Transverse colon (tissue), 4 donors: ENCODE results near the gene NEK5. TPM values are rescaled to one million over a fixed set of nuclear protein-coding genes. Genes with fewer than 3 reads are reported as not detected.

ENCODE experiments used
- DNase-seq: peaks from one replicate; pipeline ENCODE4 v3.0.0-alpha.2; 2019
- H3K27ac ChIP-seq, 4 donors: fragments of 200-600 bp; sonication (generic); 2 replicates each; pipeline ENCODE4 v1.5.1; 2016 to 2018; ENCODE audit warnings: inconsistent platforms in 4 of 4
- H3K27me3 ChIP-seq: fragments of 200-600 bp; sonication (generic); 2 replicates; pipeline ENCODE4 v1.5.1; 2017; ENCODE audit warnings: inconsistent platforms
- H3K36me3 ChIP-seq, 4 donors: fragments of 200-600 bp; sonication (generic); 2 replicates each; pipeline ENCODE4 v1.5.1; 2017 to 2019; ENCODE audit warnings: inconsistent platforms in 4 of 4
- H3K4me1 ChIP-seq, 4 donors: fragments of 200-600 bp; sonication (generic); 2 replicates each; pipeline ENCODE4 v1.5.1; 2017 to 2020; ENCODE audit warnings: inconsistent platforms in 4 of 4
- H3K4me3 ChIP-seq, 4 donors: fragments of 200-600 bp; sonication (generic); 1 replicate in 1 of 4; 2 replicates in 3 of 4; pipeline versions ENCODE4 v1.5.1 to v1.6.1; 2017 to 2019; ENCODE audit warnings: inconsistent platforms in 4 of 4
- H3K9me3 ChIP-seq, 2 donors: fragments of 200-600 bp; sonication (generic); 2 replicates each; pipeline ENCODE4 v1.5.1; 2017 to 2019; ENCODE audit warnings: inconsistent platforms in 2 of 2
- EP300 ChIP-seq: sonication (generic); formaldehyde crosslinking; IDR thresholded peaks from one replicate; pipeline ENCODE4 v1.6.1; 2017; ENCODE audit warnings: antibody characterized with exemption, low read depth
- POLR2A ChIP-seq: fragments of 450-650 bp; IDR thresholded peaks from one replicate; pipeline ENCODE4 v1.6.1; 2016; ENCODE audit warnings: antibody characterized with exemption, mild to moderate bottlenecking, moderate library complexity
- POLR2AphosphoS5 ChIP-seq, 3 donors: sonication (generic); formaldehyde crosslinking; IDR thresholded peaks; one replicate each; pipeline ENCODE4 v1.6.1; 2016; ENCODE audit warnings: antibody characterized with exemption in 3 of 3
- WGBS, 2 donors: methylation state at CpG; one replicate each; pipeline ENCODE4 v1.1.5; 2018; ENCODE audit warnings: low coverage in 1 of 2; 5-methylcytosine and 5-hydroxymethylcytosine counted together
- in situ Hi-C, 4 donors: fragments of 200-750 bp; cut with MboI; loops; one replicate each; pipeline versions ENCODE4 v1.15.0 to v1.15.1; 2017; ENCODE audit warnings: low sequenced_read_pairs in 3 of 4, low pct_ligation_motif_present in 1 of 4, low pct_unique_long_range_greater_than_20kb in 1 of 4
- intact Hi-C: fragments of 100-400 bp; cut with DNase I; formaldehyde crosslinking; loops from one replicate; pipeline ENCODE4 v1.15.1; 2023; ENCODE audit warnings: low total_unique reads
- total RNA-seq, 4 donors: library from RNA; depleted of rRNA; stranded (reverse); fragments of >200 nt; gene quantifications; one replicate each; pipeline ENCODE4 v1.1.0, GENCODE V29; 2016
- TF ChIP-seq, protein P1 (sequence below), 5 experiments: fragments of 200-600 bp in 3 of 5; fragments of 450-650 bp in 2 of 5; sonication (generic) in 3 of 5; IDR thresholded peaks; 1 replicate in 2 of 5; 2 replicates in 3 of 5; pipeline ENCODE4 v1.5.1; 2016 to 2017; ENCODE audit warnings: antibody characterized with exemption in 5 of 5, inconsistent platforms in 3 of 5, mild to moderate bottlenecking in 2 of 5, moderate library complexity in 1 of 5

The NEK5 gene
- total RNA-seq, 4 donors from 2014 or later = 0.14 to 0.48 TPM; not detected in 2

DNA sequence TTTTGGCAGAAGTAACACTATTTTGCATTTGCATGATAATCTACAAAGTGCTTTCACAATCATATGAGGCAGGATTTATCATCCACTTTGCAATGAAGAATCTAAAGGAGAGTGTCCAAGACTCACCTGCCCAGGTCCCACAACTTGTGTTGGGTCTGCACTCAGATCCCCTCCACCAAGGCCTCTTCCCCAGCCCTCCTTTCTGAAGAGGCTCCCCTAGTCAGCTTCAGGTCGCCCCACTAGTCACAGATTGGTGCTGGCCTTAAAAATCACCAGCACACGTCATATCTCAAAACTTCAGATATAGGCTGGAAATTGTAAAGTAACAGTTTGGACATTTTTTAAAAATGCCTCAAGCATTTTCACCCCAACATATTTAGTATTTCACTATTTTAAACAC is 135.2 kb downstream of the NEK5 start:
- H3K4me3 ChIP-seq = no peak overlapping the region

DNA sequence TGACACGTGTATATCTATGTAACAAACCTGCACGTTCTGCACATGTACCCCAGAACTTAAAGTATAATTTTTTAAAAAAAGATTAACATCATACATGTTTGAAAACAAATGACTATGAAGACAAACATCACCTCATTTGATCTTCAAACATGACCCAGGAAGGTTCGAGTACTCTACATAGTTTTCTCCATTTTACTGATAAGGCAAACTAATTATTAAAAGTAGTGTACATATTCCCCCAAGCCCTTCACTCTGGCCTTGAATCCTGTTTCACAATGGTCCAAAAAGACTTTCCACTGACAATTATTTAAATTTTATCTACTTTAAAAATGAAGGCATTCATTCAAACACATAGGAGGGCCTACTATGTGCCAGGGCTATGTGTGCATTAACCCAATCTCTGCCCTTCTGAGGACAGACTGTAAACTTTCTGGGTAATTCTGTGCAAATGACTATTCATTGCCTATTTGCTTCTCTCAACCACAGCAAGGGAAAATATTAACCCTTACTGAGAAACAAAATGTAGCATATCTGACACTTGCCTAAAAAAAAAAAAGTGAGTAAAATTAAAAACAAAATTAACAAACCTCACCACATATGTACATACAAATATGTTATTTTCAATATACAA is 139.8 kb downstream of the NEK5 start:
- no peaks in the 10 kb centered on the region for H3K27me3 ChIP-seq
- TF ChIP-seq EP300 (no peak), POLR2AphosphoS5 (IDR thresholded peaks at IDR 0.05) (no peak), POLR2A (no peak)
- TF ChIP-seq, protein P1, sequence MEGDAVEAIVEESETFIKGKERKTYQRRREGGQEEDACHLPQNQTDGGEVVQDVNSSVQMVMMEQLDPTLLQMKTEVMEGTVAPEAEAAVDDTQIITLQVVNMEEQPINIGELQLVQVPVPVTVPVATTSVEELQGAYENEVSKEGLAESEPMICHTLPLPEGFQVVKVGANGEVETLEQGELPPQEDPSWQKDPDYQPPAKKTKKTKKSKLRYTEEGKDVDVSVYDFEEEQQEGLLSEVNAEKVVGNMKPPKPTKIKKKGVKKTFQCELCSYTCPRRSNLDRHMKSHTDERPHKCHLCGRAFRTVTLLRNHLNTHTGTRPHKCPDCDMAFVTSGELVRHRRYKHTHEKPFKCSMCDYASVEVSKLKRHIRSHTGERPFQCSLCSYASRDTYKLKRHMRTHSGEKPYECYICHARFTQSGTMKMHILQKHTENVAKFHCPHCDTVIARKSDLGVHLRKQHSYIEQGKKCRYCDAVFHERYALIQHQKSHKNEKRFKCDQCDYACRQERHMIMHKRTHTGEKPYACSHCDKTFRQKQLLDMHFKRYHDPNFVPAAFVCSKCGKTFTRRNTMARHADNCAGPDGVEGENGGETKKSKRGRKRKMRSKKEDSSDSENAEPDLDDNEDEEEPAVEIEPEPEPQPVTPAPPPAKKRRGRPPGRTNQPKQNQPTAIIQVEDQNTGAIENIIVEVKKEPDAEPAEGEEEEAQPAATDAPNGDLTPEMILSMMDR (IDR thresholded peaks at IDR 0.05) = no peak
- intact Hi-C loops = no loop called here
- H3K27ac ChIP-seq = no peak overlapping the region
- no peaks in the 10 kb centered on the region for H3K9me3 ChIP-seq
- no peak for DNase-seq
- 86 to 96% methylated on average over 3 of the region's 3 CpGs for WGBS, 2 donors
- no peak overlapping the region for H3K4me3 ChIP-seq
- no peaks in the 10 kb centered on the region for H3K4me1 ChIP-seq
- H3K36me3 ChIP-seq = no peaks in the 10 kb centered on the region
- in situ Hi-C loops = no loop called here

More for the DNA sequence above, 135.2 kb downstream of the NEK5 start:
- in situ Hi-C loops = no loop called here
- Histone ChIP-seq H3K27ac (no peak overlapping the region), H3K27me3 (no peaks in the 10 kb centered on the region), H3K4me1 (peaks cover 12 to 23% (median 13%) of the 10 kb centered on the region in 4 donors), H3K36me3 (no peaks in the 10 kb centered on the region), H3K9me3 (no peaks in the 10 kb centered on the region)
- intact Hi-C loops = no loop called here
- 89 to 91% methylated on average over 1 to 2 of the region's 2 CpGs for WGBS, 2 donors
- no peak for DNase-seq
- TF ChIP-seq, protein P1 (IDR thresholded peaks at IDR 0.05) = no peak
- TF ChIP-seq EP300 (no peak), POLR2AphosphoS5 (IDR thresholded peaks at IDR 0.05) (no peak), POLR2A (no peak)

Other genes with a start within 250 kb of the NEK5 start
- 10 to 100 TPM; 17.6 to 32.9 (median 22.6) TPM for gene ATP7B, start 117.6 kb downstream of the NEK5 start, total RNA-seq
- gene ALG11, start 116.7 kb downstream of the NEK5 start, total RNA-seq = 10 to 100 TPM in 3 of 4 donors, 1 to 10 TPM in 1; 9.0 to 30.6 (median 28.8) TPM
- 10 to 100 TPM in 2 of 4 donors, 1 to 10 TPM in 2; 5.2 to 20.0 (median 13.6) TPM for gene UTP14C, start 104.4 kb downstream of the NEK5 start, total RNA-seq
- gene NEK3, start 30.5 kb upstream of the NEK5 start, total RNA-seq = 10 to 100 TPM; 20.9 to 52.1 (median 25.7) TPM